OCI-LY7 (cell line): ENCODE results near the gene GPR183.

ENCODE experiments used
- EZH2phosphoT487 ChIP-seq: fragments of 200-600 bp; sonication (generic); IDR thresholded peaks from 2 replicates; pipeline ENCODE4 v1.6.1; 2018; ENCODE audit warnings: low read depth, borderline replicate concordance, mild to moderate bottlenecking, mixed run types, antibody characterized with exemption, low read length, moderate library complexity, mixed read lengths
- TF ChIP-seq, protein P1 (sequence below): fragments of 200-600 bp; sonication (generic); conservative IDR thresholded peaks from 2 replicates; pipeline ENCODE4 v1.5.1; 2014; ENCODE audit warnings: mild to moderate bottlenecking, antibody characterized with exemption, low read length, moderate library complexity, mixed read lengths

DNA sequence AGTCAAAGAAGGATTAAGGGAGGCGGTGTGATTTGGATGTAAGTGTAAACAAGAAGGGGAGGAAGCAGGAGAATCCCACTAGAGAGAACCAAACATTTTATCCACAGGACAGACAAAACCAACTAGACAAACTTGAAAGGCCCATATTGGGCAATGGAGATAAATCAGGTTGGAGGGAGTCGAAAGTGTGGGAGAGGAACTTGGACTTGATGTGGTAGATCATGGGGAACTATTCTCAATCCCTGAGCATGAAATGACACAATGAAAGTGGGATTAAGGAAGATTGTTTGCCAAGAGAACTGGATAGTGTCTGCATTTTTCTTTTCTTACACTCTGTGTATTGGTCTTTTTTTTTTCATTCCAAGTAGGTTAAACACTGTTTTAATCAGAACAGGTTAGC lies 17.9 kb downstream of the GPR183 start:
- TF ChIP-seq, protein P1, sequence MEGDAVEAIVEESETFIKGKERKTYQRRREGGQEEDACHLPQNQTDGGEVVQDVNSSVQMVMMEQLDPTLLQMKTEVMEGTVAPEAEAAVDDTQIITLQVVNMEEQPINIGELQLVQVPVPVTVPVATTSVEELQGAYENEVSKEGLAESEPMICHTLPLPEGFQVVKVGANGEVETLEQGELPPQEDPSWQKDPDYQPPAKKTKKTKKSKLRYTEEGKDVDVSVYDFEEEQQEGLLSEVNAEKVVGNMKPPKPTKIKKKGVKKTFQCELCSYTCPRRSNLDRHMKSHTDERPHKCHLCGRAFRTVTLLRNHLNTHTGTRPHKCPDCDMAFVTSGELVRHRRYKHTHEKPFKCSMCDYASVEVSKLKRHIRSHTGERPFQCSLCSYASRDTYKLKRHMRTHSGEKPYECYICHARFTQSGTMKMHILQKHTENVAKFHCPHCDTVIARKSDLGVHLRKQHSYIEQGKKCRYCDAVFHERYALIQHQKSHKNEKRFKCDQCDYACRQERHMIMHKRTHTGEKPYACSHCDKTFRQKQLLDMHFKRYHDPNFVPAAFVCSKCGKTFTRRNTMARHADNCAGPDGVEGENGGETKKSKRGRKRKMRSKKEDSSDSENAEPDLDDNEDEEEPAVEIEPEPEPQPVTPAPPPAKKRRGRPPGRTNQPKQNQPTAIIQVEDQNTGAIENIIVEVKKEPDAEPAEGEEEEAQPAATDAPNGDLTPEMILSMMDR, result no peak
- no peak for TF ChIP-seq EZH2phosphoT487
